H1 (cell line): ENCODE data around the gene CCDC30. TPM values are rescaled to one million over a fixed set of nuclear protein-coding genes. Genes with fewer than 3 reads are reported as not detected.

Experiments used
- CTCF ChIA-PET: fragments of 300-600 bp; sonication (Branson Sonifier 250); formaldehyde crosslinking; loops from one replicate; lab custom pipeline; 2021; ENCODE audit not compliant: partially characterized antibody; lab: Charles Lee
- POLR2A ChIA-PET: fragments of 300-600 bp; sonication (Branson Sonifier 250); formaldehyde crosslinking; loops from one replicate; lab custom pipeline; 2021; ENCODE audit warnings: inconsistent platforms; ENCODE audit not compliant: partially characterized antibody; lab: Charles Lee
- DNase-seq, 2 experiments: peaks; one replicate each; pipeline versions ENCODE4 v3.0.0 to v3.0.0-alpha.2; 2010 to 2022; ENCODE audit warnings: low spot score in 2 of 2, low read depth in 1 of 2, mixed read lengths in 1 of 2
- FAIRE-seq: peaks from 2 replicates; lab custom pipeline; 2011; peaks lifted over from hg19 to GRCh38; lab: Jason Lieb, UNC
- H2AFZ ChIP-seq: 2 replicates; pipeline ENCODE4 v1.8.1; 2012; ENCODE audit warnings: low read length, inconsistent platforms
- H2AK5ac ChIP-seq: 2 replicates; pipeline ENCODE4 v1.6.1; 2013; ENCODE audit warnings: low read depth, low read length
- H2BK120ac ChIP-seq: replicated peaks from 2 replicates; pipeline ENCODE3; 2013; ENCODE audit warnings: low read depth, low read length, inconsistent platforms
- H2BK12ac ChIP-seq: 2 replicates; pipeline ENCODE4 v1.6.1; 2013; ENCODE audit warnings: low read depth, low read length
- H2BK15ac ChIP-seq: 2 replicates; pipeline ENCODE4 v1.6.1; 2013; ENCODE audit warnings: low read length
- H2BK20ac ChIP-seq: 2 replicates; pipeline ENCODE4 v1.6.1; 2013; ENCODE audit warnings: low read length
- H2BK5ac ChIP-seq: 2 replicates; pipeline ENCODE4 v1.6.1; 2013; ENCODE audit warnings: low read depth, low read length
- H3K14ac ChIP-seq: 2 replicates; pipeline ENCODE4 v1.6.1; 2013; ENCODE audit warnings: inconsistent platforms; ENCODE audit not compliant: insufficient read length
- H3K18ac ChIP-seq: 2 replicates; pipeline ENCODE4 v1.6.1; 2013; ENCODE audit warnings: low read length; ENCODE audit errors: extremely low read depth
- H3K23ac ChIP-seq: 2 replicates; pipeline ENCODE4 v1.6.1; 2013; ENCODE audit warnings: inconsistent platforms; ENCODE audit not compliant: insufficient read length
- H3K23me2 ChIP-seq: 2 replicates; pipeline ENCODE4 v1.6.1; 2013; ENCODE audit warnings: low read depth, low read length
- H3K27ac ChIP-seq: 2 replicates; pipeline ENCODE4 v1.6.1; 2011; ENCODE audit warnings: low read depth, low read length, inconsistent platforms
- H3K27me3 ChIP-seq, 4 experiments: replicated peaks in 1 of 4; 1 replicate in 1 of 4; 2 replicates in 3 of 4; pipeline versions ENCODE4 v1.6.1 to v1.8.1; 2011 to 2013; ENCODE audit warnings: low read length in 3 of 4, mild to moderate bottlenecking in 3 of 4, inconsistent platforms in 2 of 4, mixed read lengths in 2 of 4, moderate library complexity in 1 of 4; ENCODE audit not compliant: control insufficient read depth in 3 of 4, insufficient read depth in 3 of 4; ENCODE audit errors: extremely low read depth in 1 of 4
- H3K36me3 ChIP-seq, 4 experiments: 2 replicates each; pipeline versions ENCODE4 v1.6.1 to v1.8.1; 2011 to 2013; ENCODE audit warnings: mild to moderate bottlenecking in 4 of 4, low read length in 3 of 4, moderate library complexity in 2 of 4, control low read depth in 1 of 4, inconsistent platforms in 1 of 4; ENCODE audit not compliant: insufficient read depth in 4 of 4, control insufficient read depth in 2 of 4
- H3K4ac ChIP-seq: replicated peaks from 2 replicates; pipeline ENCODE3; 2013; ENCODE audit warnings: low read length, low read depth, mixed read lengths, inconsistent platforms; ENCODE audit not compliant: insufficient read length
- H3K4me1 ChIP-seq, 4 experiments: replicated peaks in 1 of 4; 1 replicate in 1 of 4; 2 replicates in 3 of 4; pipeline versions ENCODE4 v1.6.1 to v1.8.1; 2011 to 2013; ENCODE audit warnings: low read length in 3 of 4, inconsistent platforms in 2 of 4, mixed read lengths in 1 of 4; ENCODE audit not compliant: insufficient read depth in 4 of 4, control insufficient read depth in 3 of 4
- H3K4me2 ChIP-seq, 2 experiments: 2 replicates each; pipeline versions ENCODE4 v1.6.1 to v1.8.1; 2011 to 2013; ENCODE audit warnings: low read depth in 2 of 2, low read length in 2 of 2, control low read depth in 1 of 2, inconsistent platforms in 1 of 2, mild to moderate bottlenecking in 1 of 2; ENCODE audit not compliant: insufficient read depth in 1 of 2
- H3K4me3 ChIP-seq, 4 experiments: fragments of 200-600, 300-600 bp in 1 of 4; sonication (generic), shearing (Covaris generic), sonication (Bioruptor Twin) in 1 of 4; 2 replicates each; pipeline versions ENCODE4 v1.5.1 to v1.8.1; 2011 to 2016; ENCODE audit warnings: low read length in 4 of 4, low read depth in 3 of 4, control low read depth in 2 of 4, inconsistent platforms in 2 of 4, mild to moderate bottlenecking in 2 of 4, mixed read lengths in 1 of 4, moderate library complexity in 1 of 4; ENCODE audit not compliant: insufficient read depth in 2 of 4; ENCODE audit errors: extremely low read depth in 1 of 4
- H3K56ac ChIP-seq: replicated peaks from 2 replicates; pipeline ENCODE3; 2013; ENCODE audit warnings: low read depth, mild to moderate bottlenecking, mixed read lengths, low read length, inconsistent platforms; ENCODE audit not compliant: insufficient read length
- H3K79me1 ChIP-seq: 2 replicates; pipeline ENCODE4 v1.6.1; 2013; ENCODE audit warnings: low read depth, low read length, control low read depth
- H3K79me2 ChIP-seq, 2 experiments: 2 replicates each; pipeline versions ENCODE4 v1.6.1 to v1.8.1; 2012 to 2013; ENCODE audit warnings: low read length in 2 of 2, mild to moderate bottlenecking in 2 of 2, inconsistent platforms in 1 of 2; ENCODE audit not compliant: insufficient read depth in 2 of 2, control insufficient read depth in 1 of 2
- H3K9ac ChIP-seq, 4 experiments: replicated peaks in 1 of 4; 1 replicate in 1 of 4; 2 replicates in 3 of 4; pipeline versions ENCODE4 v1.6.1 to v1.8.1; 2011 to 2013; ENCODE audit warnings: low read depth in 3 of 4, low read length in 3 of 4, control low read depth in 2 of 4, mild to moderate bottlenecking in 2 of 4, moderate library complexity in 2 of 4, inconsistent platforms in 1 of 4; ENCODE audit errors: extremely low read depth in 1 of 4
- H3K9me3 ChIP-seq, 2 experiments: 2 replicates each; pipeline versions ENCODE4 v1.6.1 to v1.8.1; 2012 to 2013; ENCODE audit warnings: mild to moderate bottlenecking in 2 of 2, moderate library complexity in 2 of 2, control low read depth in 1 of 2, inconsistent platforms in 1 of 2, low read depth in 1 of 2, low read length in 1 of 2, mixed read lengths in 1 of 2; ENCODE audit not compliant: insufficient read depth in 2 of 2
- H4K20me1 ChIP-seq, 2 experiments: replicated peaks in 1 of 2; 2 replicates each; pipeline versions ENCODE3 to v1.8.1; 2011 to 2013; ENCODE audit warnings: inconsistent platforms in 2 of 2, low read length in 2 of 2, mild to moderate bottlenecking in 1 of 2; ENCODE audit not compliant: insufficient read depth in 2 of 2, control insufficient read depth in 1 of 2
- H4K5ac ChIP-seq: 2 replicates; pipeline ENCODE4 v1.6.1; 2013; ENCODE audit warnings: low read length, low read depth, mixed read lengths, inconsistent platforms; ENCODE audit not compliant: insufficient read length
- H4K8ac ChIP-seq: 2 replicates; pipeline ENCODE4 v1.8.0; 2013; ENCODE audit warnings: mild to moderate bottlenecking, moderate library complexity, low read length, inconsistent platforms; ENCODE audit not compliant: insufficient read depth; ENCODE audit errors: extremely low read depth
- H4K91ac ChIP-seq: replicated peaks from 2 replicates; pipeline ENCODE3; 2013; ENCODE audit warnings: low read length, mixed read lengths, inconsistent platforms; ENCODE audit not compliant: insufficient read length
- EP300 ChIP-seq, 2 experiments: IDR thresholded peaks; 1 replicate in 1 of 2; 2 replicates in 1 of 2; pipeline ENCODE4 v1.6.1; 2011 to 2012; ENCODE audit warnings: low read depth in 2 of 2, low read length in 2 of 2, mild to moderate bottlenecking in 2 of 2, borderline replicate concordance in 1 of 2, inconsistent platforms in 1 of 2, moderate library complexity in 1 of 2
- RBBP5 ChIP-seq: IDR thresholded peaks from 2 replicates; pipeline ENCODE4 v1.7.1; 2012; ENCODE audit warnings: low read depth, mild to moderate bottlenecking, inconsistent platforms, low read length, moderate library complexity, borderline replicate concordance
- SAP30 ChIP-seq: fragments of 300-600 bp; sonication (generic); IDR thresholded peaks from 2 replicates; pipeline ENCODE4 v1.7.1; 2012; ENCODE audit warnings: low read length, moderate library complexity, mild to moderate bottlenecking, inconsistent platforms; ENCODE audit not compliant: insufficient read depth, insufficient replicate concordance
- SIRT6 ChIP-seq: IDR thresholded peaks from one replicate; pipeline ENCODE4 v1.7.1; 2012; ENCODE audit warnings: low read length, inconsistent platforms
- TCF12 ChIP-seq: IDR thresholded peaks from 2 replicates; pipeline ENCODE4 v1.6.1; 2011; ENCODE audit warnings: low read depth, mild to moderate bottlenecking, low read length
- WGBS, 2 experiments: shearing (Covaris generic) in 1 of 2; methylation state at CpG; one replicate each; pipeline versions ENCODE4 v1.1.6 to v1.1.7; 2013 to 2015; ENCODE audit warnings: low lambda C conversion rate in 2 of 2, mixed read lengths in 2 of 2, inconsistent platforms in 1 of 2, low coverage in 1 of 2, missing lambda C conversion rate in 1 of 2; ENCODE audit not compliant: insufficient replicate concordance in 2 of 2, insufficient coverage in 1 of 2, insufficient read length in 1 of 2; ENCODE audit errors: extremely low coverage in 1 of 2, missing lambda C conversion rate in 1 of 2; 5-methylcytosine and 5-hydroxymethylcytosine counted together
- polyA plus RNA-seq, 7 experiments: library from polyadenylated mRNA; depleted of rRNA in 3 of 7; stranded (reverse) in 5 of 7; unstranded in 2 of 7; fragments of >200 nt in 5 of 7; fragments of 200-250 nt in 2 of 7; gene quantifications; 1 replicate in 5 of 7; 2 replicates in 1 of 7; 4 replicates in 1 of 7; pipeline versions ENCODE4 v1.2.1 to v1.2.3, GENCODE V29; 2011 to 2013; ENCODE audit warnings: missing spikeins in 2 of 7, mixed read lengths in 2 of 7
- total RNA-seq: library from RNA; stranded (reverse); fragmentation: NEBNext Ultra II Directional; extraction: Animal tissue kit (Norgen Biotek cat#: 25700); gene quantifications from 2 replicates; pipeline ENCODE4 v1.2.1, GENCODE V29; 2021

Gene CCDC30
- total and polyA plus RNA-seq, 2 of the 8 experiments (the other 6 are each of a cell fraction or from before 2014, with no cell fraction given), result 0.60 to 1.8 TPM

GRCh38 chr1:42453386-42453785 is 9.7 kb upstream of the CCDC30 start:
- H4K5ac ChIP-seq, result no peak overlapping the region
- peaks cover 7% of the 10 kb centered on the region for H3K23me2 ChIP-seq
- no peaks in the 10 kb centered on the region for H4K20me1 ChIP-seq
- H3K27me3 ChIP-seq, result no peaks in the 10 kb centered on the region
- POLR2A ChIA-PET, result no interaction called here
- 87% methylated on average over 4 of the region's 4 CpGs; no CpG with 5 or more reads in 1 of the 2 experiments for WGBS, 2 experiments
- no peak for FAIRE-seq
- no peaks in the 10 kb centered on the region for H3K79me2 ChIP-seq
- no peak for DNase-seq
- no peak overlapping the region for H2BK15ac ChIP-seq
- H2BK12ac ChIP-seq, result no peak overlapping the region
- H2BK120ac ChIP-seq, result no peak overlapping the region
- TF ChIP-seq SIRT6 (no peak), EP300 (IDR thresholded peaks at IDR 0.05; ENCODE audit: borderline replicate concordance in 1 of 2, low read depth in 2 of 2, low read length in 2 of 2) (no peak), RBBP5 (no peak), SAP30 (no peak), TCF12 (no peak)
- no peak overlapping the region for H3K4me3 ChIP-seq
- peaks cover 0 to 9% (median 3%) of the 10 kb centered on the region in 4 experiments; a peak in 4 of 7 replicates for H3K4me1 ChIP-seq
- no peak overlapping the region for H3K56ac ChIP-seq
- H3K14ac ChIP-seq, result no peak overlapping the region
- H3K4me2 ChIP-seq, result no peak overlapping the region
- H3K9me3 ChIP-seq, result no peaks in the 10 kb centered on the region
- CTCF ChIA-PET, result no interaction called here
- H2BK20ac ChIP-seq, result no peak overlapping the region
- H2AK5ac ChIP-seq, result no peak overlapping the region
- H4K91ac ChIP-seq, result no peak overlapping the region
- H2AFZ ChIP-seq, result no peak overlapping the region
- no peak overlapping the region for H3K23ac ChIP-seq
- H3K36me3 ChIP-seq, result peaks cover 0 to 5% (median 0%) of the 10 kb centered on the region in 4 experiments; a peak in 1 of 8 replicates
- no peak overlapping the region for H4K8ac ChIP-seq
- H3K18ac ChIP-seq, result no peak overlapping the region
- H3K27ac ChIP-seq, result no peak overlapping the region
- H3K9ac ChIP-seq, result no peak overlapping the region
- no peak overlapping the region for H2BK5ac ChIP-seq
- H3K4ac ChIP-seq, result no peak overlapping the region
- H3K79me1 ChIP-seq, result no peaks in the 10 kb centered on the region
